ENCODE measurements around the gene CHD9.

DNA sequence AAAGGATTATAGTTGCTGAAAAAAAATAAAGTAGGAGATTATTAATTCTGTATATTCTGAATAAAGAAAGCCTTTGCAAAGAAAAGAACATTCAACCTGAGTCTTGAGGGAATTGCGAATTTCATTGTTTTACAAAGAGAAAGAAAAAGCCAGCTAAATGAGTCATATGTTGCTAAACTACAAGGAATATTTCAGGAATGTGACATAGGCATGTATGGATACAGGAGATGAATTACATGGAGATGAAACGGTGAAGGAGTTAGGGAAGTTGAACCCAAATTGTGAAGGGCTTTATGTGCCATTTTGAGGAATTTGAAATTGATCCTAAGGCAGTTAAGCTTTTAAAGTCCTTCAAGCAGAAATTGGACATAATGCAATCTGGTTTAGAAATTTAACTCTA lies 202.2 kb downstream of the CHD9 start:
- TF ChIP-seq, protein P1, sequence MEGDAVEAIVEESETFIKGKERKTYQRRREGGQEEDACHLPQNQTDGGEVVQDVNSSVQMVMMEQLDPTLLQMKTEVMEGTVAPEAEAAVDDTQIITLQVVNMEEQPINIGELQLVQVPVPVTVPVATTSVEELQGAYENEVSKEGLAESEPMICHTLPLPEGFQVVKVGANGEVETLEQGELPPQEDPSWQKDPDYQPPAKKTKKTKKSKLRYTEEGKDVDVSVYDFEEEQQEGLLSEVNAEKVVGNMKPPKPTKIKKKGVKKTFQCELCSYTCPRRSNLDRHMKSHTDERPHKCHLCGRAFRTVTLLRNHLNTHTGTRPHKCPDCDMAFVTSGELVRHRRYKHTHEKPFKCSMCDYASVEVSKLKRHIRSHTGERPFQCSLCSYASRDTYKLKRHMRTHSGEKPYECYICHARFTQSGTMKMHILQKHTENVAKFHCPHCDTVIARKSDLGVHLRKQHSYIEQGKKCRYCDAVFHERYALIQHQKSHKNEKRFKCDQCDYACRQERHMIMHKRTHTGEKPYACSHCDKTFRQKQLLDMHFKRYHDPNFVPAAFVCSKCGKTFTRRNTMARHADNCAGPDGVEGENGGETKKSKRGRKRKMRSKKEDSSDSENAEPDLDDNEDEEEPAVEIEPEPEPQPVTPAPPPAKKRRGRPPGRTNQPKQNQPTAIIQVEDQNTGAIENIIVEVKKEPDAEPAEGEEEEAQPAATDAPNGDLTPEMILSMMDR (IDR thresholded peaks at IDR 0.05) = no peak
- no peak for TF ChIP-seq POLR2AphosphoS5 (IDR thresholded peaks at IDR 0.05)
